Endothelial cell of umbilical vein (primary cell): ENCODE results near the gene RECQL. TPM values are rescaled to one million over a fixed set of nuclear protein-coding genes. Genes with fewer than 3 reads are reported as not detected.

Experiments
- BruUV-seq: library from RNA; stranded (reverse); fragments of 400-500 nt; replicated peaks from 2 replicates; lab custom pipeline; 2021; lab: Mats Ljungman, UMichigan
- CTCF ChIA-PET: fragments of 300-600, 350-600 bp; sonication (Branson Sonifier 250); formaldehyde crosslinking; loops from one replicate; lab custom pipeline; 2021; ENCODE audit warnings: antibody characterized with exemption, inconsistent platforms; lab: Charles Lee
- POLR2A ChIA-PET: fragments of 300-600, 350-600 bp; sonication (Branson Sonifier 250); formaldehyde crosslinking; loops from one replicate; lab custom pipeline; 2021; ENCODE audit warnings: antibody characterized with exemption, inconsistent platforms; lab: Charles Lee
- DNase-seq: peaks from one replicate; pipeline ENCODE4 v3.0.0-alpha.2; 2011; ENCODE audit warnings: low read depth, low spot score
- FAIRE-seq: peaks from 2 replicates; lab custom pipeline; 2011; peaks lifted over from hg19 to GRCh38; lab: Jason Lieb, UNC
- H2AFZ ChIP-seq: 2 replicates; pipeline ENCODE4 v1.6.0; 2012; ENCODE audit warnings: low read depth, low read length, control low read depth, inconsistent platforms
- H3K27ac ChIP-seq: 2 replicates; pipeline ENCODE4 v1.5.1; 2011; ENCODE audit warnings: low read depth, mild to moderate bottlenecking, control low read depth, low read length, moderate library complexity; ENCODE audit not compliant: insufficient read depth
- H3K27me3 ChIP-seq, 2 experiments: 2 replicates each; pipeline versions ENCODE4 v1.6.0 to v1.6.1; 2011; ENCODE audit warnings: low read length in 2 of 2, mixed read lengths in 1 of 2; ENCODE audit not compliant: control insufficient read depth in 2 of 2, insufficient read depth in 2 of 2
- H3K36me3 ChIP-seq, 2 experiments: 2 replicates in 1 of 2; 3 replicates in 1 of 2; pipeline ENCODE4 v1.5.1; 2011; ENCODE audit warnings: low read length in 2 of 2, mild to moderate bottlenecking in 1 of 2, moderate library complexity in 1 of 2; ENCODE audit not compliant: control insufficient read depth in 2 of 2, insufficient read depth in 2 of 2; ENCODE audit errors: extremely low read depth in 1 of 2
- H3K4me1 ChIP-seq: 3 replicates; pipeline ENCODE4 v1.5.1; 2011; ENCODE audit warnings: mild to moderate bottlenecking, low read length; ENCODE audit not compliant: control insufficient read depth, insufficient read depth; ENCODE audit errors: extremely low read depth
- H3K4me2 ChIP-seq: 2 replicates; pipeline ENCODE4 v1.6.1; 2011; ENCODE audit warnings: low read length, control low read depth, mixed read lengths; ENCODE audit not compliant: insufficient read depth
- H3K4me3 ChIP-seq, 3 experiments: fragments of 200-600 bp in 1 of 3; sonication (generic), shearing (Covaris generic) in 1 of 3; replicated peaks in 1 of 3; 2 replicates each; pipeline ENCODE4 v1.5.1; 2011 to 2016; ENCODE audit warnings: control low read depth in 3 of 3, low read length in 3 of 3, mild to moderate bottlenecking in 2 of 3, inconsistent platforms in 1 of 3, low read depth in 1 of 3, moderate library complexity in 1 of 3; ENCODE audit not compliant: insufficient read depth in 1 of 3
- H3K79me2 ChIP-seq: 2 replicates; pipeline ENCODE4 v1.6.0; 2012; ENCODE audit warnings: low read length, inconsistent platforms; ENCODE audit not compliant: control insufficient read depth, insufficient read depth
- H3K9ac ChIP-seq: replicated peaks from 2 replicates; pipeline ENCODE3; 2011; ENCODE audit warnings: low read length, control low read depth; ENCODE audit not compliant: insufficient read depth; ENCODE audit errors: extremely low read depth
- H3K9me1 ChIP-seq: replicated peaks from 3 replicates; pipeline ENCODE4 v1.6.0; 2011; ENCODE audit warnings: mild to moderate bottlenecking, low read length; ENCODE audit not compliant: control insufficient read depth, insufficient read depth; ENCODE audit errors: extremely low read depth
- H3K9me3 ChIP-seq: replicated peaks from 2 replicates; pipeline ENCODE4 v1.5.1; 2012; ENCODE audit warnings: low read length, inconsistent platforms; ENCODE audit not compliant: control insufficient read depth, insufficient read depth
- H4K20me1 ChIP-seq: replicated peaks from 2 replicates; pipeline ENCODE3; 2011; ENCODE audit warnings: mild to moderate bottlenecking, low read length; ENCODE audit not compliant: control insufficient read depth, insufficient read depth; ENCODE audit errors: extremely low read depth
- CTCF ChIP-seq, 2 donors: IDR thresholded peaks; 1 replicate in 1 of 2; 2 replicates in 1 of 2; pipeline ENCODE4 v1.5.1; 2011; ENCODE audit warnings: low read length in 2 of 2, mild to moderate bottlenecking in 2 of 2, moderate library complexity in 2 of 2, control low read depth in 1 of 2, inconsistent platforms in 1 of 2, low read depth in 1 of 2; ENCODE audit not compliant: insufficient read depth in 1 of 2; ENCODE audit errors: extremely low read depth in 1 of 2
- EZH2 ChIP-seq: IDR thresholded peaks from 2 replicates; pipeline ENCODE4 v1.6.1; 2012; ENCODE audit warnings: borderline replicate concordance, low read depth, mild to moderate bottlenecking, moderate library complexity, low read length, inconsistent platforms; ENCODE audit not compliant: severe bottlenecking
- FOS ChIP-seq: IDR thresholded peaks from 2 replicates; pipeline ENCODE4 v1.6.1; 2011; ENCODE audit warnings: mild to moderate bottlenecking, low read length, moderate library complexity, borderline replicate concordance; ENCODE audit not compliant: insufficient read depth
- GATA2 ChIP-seq: IDR thresholded peaks from 2 replicates; pipeline ENCODE4 v1.7.0; 2011; ENCODE audit warnings: low read depth, mild to moderate bottlenecking, moderate library complexity, mixed read lengths, low read length; ENCODE audit not compliant: insufficient read length, insufficient read depth
- JUN ChIP-seq: IDR thresholded peaks from 2 replicates; pipeline ENCODE4 v1.6.1; 2011; ENCODE audit warnings: borderline replicate concordance, low read depth; ENCODE audit not compliant: insufficient read length, insufficient read depth
- MAX ChIP-seq: IDR thresholded peaks from 2 replicates; pipeline ENCODE4 v1.6.1; 2011; ENCODE audit not compliant: insufficient read depth, insufficient read length
- MYC ChIP-seq: IDR thresholded peaks from one replicate; pipeline ENCODE4 v1.6.1; 2011; ENCODE audit warnings: mild to moderate bottlenecking, low read depth, low read length
- POLR2A ChIP-seq: IDR thresholded peaks from 2 replicates; pipeline ENCODE4 v1.6.1; 2012; ENCODE audit warnings: low read depth, mild to moderate bottlenecking, control low read depth, low read length
- POLR2AphosphoS5 ChIP-seq: IDR thresholded peaks from 2 replicates; pipeline ENCODE4 v1.6.1; 2012; ENCODE audit warnings: low read depth, mild to moderate bottlenecking, control low read depth, low read length, moderate library complexity; ENCODE audit not compliant: insufficient read depth
- dilution Hi-C: fragments of 300-500 bp; cut with MboI; formaldehyde crosslinking; loops from one replicate; pipeline ENCODE4 v1.15.0; 2019; ENCODE audit warnings: low sequenced_read_pairs; ENCODE audit not compliant: extremely low pct_ligation_motif_present
- intact Hi-C: fragments of 100-400 bp; cut with micrococcal nuclease; formaldehyde crosslinking; loops from one replicate; pipeline ENCODE4 v1.10.0; 2022
- polyA plus RNA-seq, 4 experiments: library from polyadenylated mRNA; depleted of rRNA in 3 of 4; stranded (reverse) in 3 of 4; unstranded in 1 of 4; fragments of >200 nt; gene quantifications; 2 replicates each; pipeline versions ENCODE4 v1.2.1 to v1.2.3, GENCODE V29; 2011 to 2012; ENCODE audit warnings: missing spikeins in 1 of 4
- total RNA-seq: library from RNA; stranded (reverse); gene quantifications from 2 replicates; pipeline ENCODE4 v1.2.3, GENCODE V29; 2021

Gene RECQL
- total and polyA plus RNA-seq, 2 donors (not counting 3 experiments of a cell fraction or from before 2014, with no cell fraction given): 9.3 to 50.3 TPM

- CTCF ChIA-PET: no interaction called here
- Histone ChIP-seq H3K4me2 (no peak overlapping the region), H3K9me1 (no peaks in the 10 kb centered on the region), H3K27me3 (peaks cover 0 to 4% of the 10 kb centered on the region in 2 experiments), H3K36me3 (no peaks in the 10 kb centered on the region), H3K4me3 (no peak overlapping the region), H3K4me1 (peaks cover 9% of the 10 kb centered on the region), H3K79me2 (no peaks in the 10 kb centered on the region), H3K27ac (no peak overlapping the region), H3K9ac (no peak overlapping the region), H4K20me1 (no peaks in the 10 kb centered on the region), H3K9me3 (no peaks in the 10 kb centered on the region), H2AFZ (no peak overlapping the region)
- BruUV-seq: no TSS peak
- intact Hi-C loops (no loop called here), dilution Hi-C loops (no loop called here)
- TF ChIP-seq FOS (no peak), CTCF (IDR thresholded peaks at IDR 0.05; ENCODE audit: extremely low read depth in 1 of 2, insufficient read depth in 1 of 2, low read depth in 1 of 2, low read length in 2 of 2) (no peak), JUN (no peak), MYC (no peak), POLR2AphosphoS5 (no peak), GATA2 (no peak), EZH2 (no peak), MAX (no peak), POLR2A (no peak)
- no peak for FAIRE-seq
- POLR2A ChIA-PET: no interaction called here
- DNase-seq: no peak
Measured at GRCh38 chr12:21523148-21523547, 21.7 kb upstream of the RECQL start.
